Fibroblast of lung (primary cell): ENCODE measurements around the gene NRGN. TPM values are rescaled to one million over a fixed set of nuclear protein-coding genes. Genes with fewer than 3 reads are reported as not detected.

Experiments
- DNase-seq, 2 donors: peaks; one replicate each; pipeline versions ENCODE4 v3.0.0 to v3.0.0-alpha.2; 2010; ENCODE audit warnings: low read depth in 2 of 2
- H2AFZ ChIP-seq: 2 replicates; pipeline ENCODE4 v1.5.1; 2012; ENCODE audit warnings: low read length, control low read depth, inconsistent platforms
- H3K27ac ChIP-seq: 2 replicates; pipeline ENCODE4 v1.5.1; 2011; ENCODE audit warnings: low read length, control low read depth; ENCODE audit not compliant: insufficient read depth
- H3K27me3 ChIP-seq: 2 replicates; pipeline ENCODE4 v1.5.1; 2011; ENCODE audit warnings: mild to moderate bottlenecking, low read length; ENCODE audit not compliant: control insufficient read depth, insufficient read depth
- H3K36me3 ChIP-seq: 2 replicates; pipeline ENCODE4 v1.5.1; 2011; ENCODE audit warnings: low read length; ENCODE audit not compliant: control insufficient read depth, insufficient read depth
- H3K4me1 ChIP-seq: 2 replicates; pipeline ENCODE4 v1.5.1; 2011; ENCODE audit warnings: low read length; ENCODE audit not compliant: control insufficient read depth, insufficient read depth; ENCODE audit errors: extremely low read depth
- H3K4me2 ChIP-seq: 2 replicates; pipeline ENCODE4 v1.5.1; 2011; ENCODE audit warnings: low read length, control low read depth; ENCODE audit not compliant: insufficient read depth; ENCODE audit errors: extremely low read depth
- H3K4me3 ChIP-seq, 4 experiments: fragments of 200-600 bp in 1 of 4; sonication (generic) in 1 of 4; replicated peaks in 1 of 4; 2 replicates each; pipeline ENCODE4 v1.5.1; 2011 to 2016; ENCODE audit warnings: low read length in 4 of 4, low read depth in 3 of 4, mild to moderate bottlenecking in 3 of 4, control low read depth in 2 of 4, inconsistent platforms in 1 of 4, mixed read lengths in 1 of 4; ENCODE audit not compliant: insufficient read depth in 1 of 4; ENCODE audit errors: control extremely low read depth in 1 of 4
- H3K79me2 ChIP-seq: 2 replicates; pipeline ENCODE4 v1.5.1; 2012; ENCODE audit warnings: mild to moderate bottlenecking, low read length, inconsistent platforms; ENCODE audit not compliant: control insufficient read depth, insufficient read depth
- H3K9ac ChIP-seq: 2 replicates; pipeline ENCODE4 v1.5.1; 2011; ENCODE audit warnings: mild to moderate bottlenecking, low read length, control low read depth; ENCODE audit not compliant: insufficient read depth
- H3K9me3 ChIP-seq: 2 replicates; pipeline ENCODE4 v1.5.1; 2012; ENCODE audit warnings: low read depth, low read length; ENCODE audit not compliant: control insufficient read depth, insufficient read depth
- H4K20me1 ChIP-seq: 2 replicates; pipeline ENCODE4 v1.5.1; 2011; ENCODE audit warnings: low read length; ENCODE audit not compliant: control insufficient read depth, insufficient read depth; ENCODE audit errors: extremely low read depth
- EZH2 ChIP-seq: IDR thresholded peaks from 2 replicates; pipeline ENCODE4 v1.5.1; 2012; ENCODE audit warnings: low read length, control low read depth, mild to moderate bottlenecking; ENCODE audit errors: missing control alignments
- polyA plus RNA-seq, 2 donors: library from polyadenylated mRNA; depleted of rRNA in 1 of 2; stranded (reverse) in 1 of 2; unstranded in 1 of 2; fragments of >200 nt; gene quantifications; 2 replicates each; pipeline ENCODE4 v1.2.1, GENCODE V29; 2011 to 2012; ENCODE audit warnings: missing spikeins in 1 of 2
- total RNA-seq: library from RNA; depleted of rRNA; stranded (reverse); fragments of >200 nt; gene quantifications from 2 replicates; pipeline ENCODE4 v1.2.1, GENCODE V29; 2014
- TF ChIP-seq, protein P1 (sequence below), 2 donors: IDR thresholded peaks in 1 of 2; conservative IDR thresholded peaks in 1 of 2; 1 replicate in 1 of 2; 2 replicates in 1 of 2; pipeline ENCODE4 v1.5.1; 2011 to 2012; ENCODE audit warnings: low read length in 2 of 2, control low read depth in 1 of 2, inconsistent platforms in 1 of 2, low read depth in 1 of 2, mild to moderate bottlenecking in 1 of 2

Gene NRGN
- total and polyA plus RNA-seq, 2 donors (not counting 1 experiment from before 2014, with no cell fraction given), result 0.17 to 4.9 TPM

DNA sequence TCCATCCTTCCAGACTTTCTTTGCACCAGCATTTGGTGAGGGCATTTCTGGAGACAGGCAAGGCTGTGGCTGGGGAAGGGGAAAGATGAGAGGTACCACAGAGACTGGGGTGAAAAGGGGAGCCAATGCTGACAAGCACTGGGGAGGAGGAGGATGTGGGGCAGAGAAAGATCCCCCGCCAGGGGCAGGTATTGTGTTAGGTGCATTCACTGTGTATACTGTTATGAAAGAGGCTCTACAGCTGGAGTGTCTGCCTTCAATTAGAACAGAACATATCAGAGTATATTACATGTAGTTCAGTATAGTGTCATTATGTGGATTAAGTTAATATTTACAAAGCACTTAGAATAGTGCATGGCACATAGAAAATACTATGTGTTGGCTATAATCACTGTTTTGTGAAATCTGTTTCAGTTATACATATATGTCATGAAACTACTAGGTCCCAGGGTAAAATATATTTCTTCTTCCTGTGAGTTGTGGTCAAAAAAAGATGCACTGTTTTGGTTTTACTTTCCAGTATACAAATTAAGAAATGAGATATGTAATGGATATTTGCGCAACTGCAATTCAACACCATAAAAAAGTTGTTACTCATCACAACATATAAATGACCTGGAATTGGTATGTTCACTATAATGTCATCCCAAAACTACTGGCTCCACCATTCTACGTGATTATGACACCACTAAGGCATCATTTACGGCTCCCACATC, 52.0 kb downstream of the NRGN start:
- Histone ChIP-seq H2AFZ (no peak overlapping the region), H3K4me2 (no peak overlapping the region), H3K36me3 (no peaks in the 10 kb centered on the region), H3K4me3 (no peak overlapping the region), H3K27me3 (no peaks in the 10 kb centered on the region), H3K27ac (no peak overlapping the region), H3K4me1 (peaks cover 3% of the 10 kb centered on the region), H3K9me3 (no peaks in the 10 kb centered on the region), H3K79me2 (peaks cover 61% of the 10 kb centered on the region), H4K20me1 (peaks cover 1% of the 10 kb centered on the region), H3K9ac (no peak overlapping the region)
- no peak for TF ChIP-seq EZH2
- TF ChIP-seq, protein P1, sequence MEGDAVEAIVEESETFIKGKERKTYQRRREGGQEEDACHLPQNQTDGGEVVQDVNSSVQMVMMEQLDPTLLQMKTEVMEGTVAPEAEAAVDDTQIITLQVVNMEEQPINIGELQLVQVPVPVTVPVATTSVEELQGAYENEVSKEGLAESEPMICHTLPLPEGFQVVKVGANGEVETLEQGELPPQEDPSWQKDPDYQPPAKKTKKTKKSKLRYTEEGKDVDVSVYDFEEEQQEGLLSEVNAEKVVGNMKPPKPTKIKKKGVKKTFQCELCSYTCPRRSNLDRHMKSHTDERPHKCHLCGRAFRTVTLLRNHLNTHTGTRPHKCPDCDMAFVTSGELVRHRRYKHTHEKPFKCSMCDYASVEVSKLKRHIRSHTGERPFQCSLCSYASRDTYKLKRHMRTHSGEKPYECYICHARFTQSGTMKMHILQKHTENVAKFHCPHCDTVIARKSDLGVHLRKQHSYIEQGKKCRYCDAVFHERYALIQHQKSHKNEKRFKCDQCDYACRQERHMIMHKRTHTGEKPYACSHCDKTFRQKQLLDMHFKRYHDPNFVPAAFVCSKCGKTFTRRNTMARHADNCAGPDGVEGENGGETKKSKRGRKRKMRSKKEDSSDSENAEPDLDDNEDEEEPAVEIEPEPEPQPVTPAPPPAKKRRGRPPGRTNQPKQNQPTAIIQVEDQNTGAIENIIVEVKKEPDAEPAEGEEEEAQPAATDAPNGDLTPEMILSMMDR (conservative IDR thresholded peaks at IDR 0.05 in 1 of 2, IDR thresholded peaks at IDR 0.05 in 1 of 2; ENCODE audit: low read depth in 1 of 2, low read length in 2 of 2), result no peak
- peak in 1 of 2 donors; percentile 40 for DNase-seq

DNA sequence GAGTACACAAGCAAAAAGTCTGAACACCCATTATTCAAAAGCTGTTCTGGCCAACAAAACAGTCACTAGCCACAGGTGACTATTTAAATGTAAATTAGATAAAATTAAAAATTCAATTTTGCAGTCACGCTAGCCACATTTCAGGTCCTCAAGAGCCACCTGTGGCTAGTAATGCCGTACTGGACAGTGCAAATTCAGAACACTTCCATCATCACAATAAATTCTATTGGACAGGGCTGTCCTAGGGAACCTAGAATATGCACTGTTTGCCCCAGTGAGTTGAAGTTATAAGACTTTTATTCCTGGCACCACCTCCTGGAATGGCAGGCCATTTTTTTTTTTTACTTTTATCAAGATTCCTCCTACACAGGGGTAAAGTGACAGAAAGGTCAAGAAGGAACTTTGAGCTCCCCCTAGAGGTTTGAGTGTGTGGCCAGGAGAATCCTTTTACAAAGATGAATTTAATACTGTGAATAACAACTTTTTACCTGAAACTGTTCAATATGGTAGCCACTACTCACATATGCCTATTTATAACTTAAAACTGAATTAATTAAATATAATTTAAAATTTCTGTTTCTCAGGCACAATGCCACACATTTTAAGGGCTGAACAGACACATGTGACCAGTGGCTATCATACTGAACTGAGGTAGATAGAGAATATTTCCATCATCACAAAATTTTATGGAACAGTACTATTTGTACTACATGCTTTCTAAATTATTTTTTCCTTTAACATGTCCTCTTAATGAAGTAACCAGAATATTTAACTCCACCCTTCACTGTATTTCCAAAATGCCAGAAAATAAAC, 53.9 kb downstream of the NRGN start:
- Histone ChIP-seq H3K4me1 (peaks cover 3% of the 10 kb centered on the region), H3K9ac (no peak overlapping the region), H3K4me3 (no peak overlapping the region), H4K20me1 (peaks cover 1% of the 10 kb centered on the region), H3K4me2 (no peak overlapping the region), H3K27ac (no peak overlapping the region), H3K27me3 (no peaks in the 10 kb centered on the region), H3K79me2 (peaks cover 75% of the 10 kb centered on the region), H3K9me3 (no peaks in the 10 kb centered on the region), H2AFZ (no peak overlapping the region), H3K36me3 (no peaks in the 10 kb centered on the region)
- DNase-seq, result peak; percentile 35 to 62
- no peak for TF ChIP-seq EZH2
- TF ChIP-seq, protein P1 (conservative IDR thresholded peaks at IDR 0.05 in 1 of 2, IDR thresholded peaks at IDR 0.05 in 1 of 2; ENCODE audit: low read depth in 1 of 2, low read length in 2 of 2), result peak; percentile 61 to 80

DNA sequence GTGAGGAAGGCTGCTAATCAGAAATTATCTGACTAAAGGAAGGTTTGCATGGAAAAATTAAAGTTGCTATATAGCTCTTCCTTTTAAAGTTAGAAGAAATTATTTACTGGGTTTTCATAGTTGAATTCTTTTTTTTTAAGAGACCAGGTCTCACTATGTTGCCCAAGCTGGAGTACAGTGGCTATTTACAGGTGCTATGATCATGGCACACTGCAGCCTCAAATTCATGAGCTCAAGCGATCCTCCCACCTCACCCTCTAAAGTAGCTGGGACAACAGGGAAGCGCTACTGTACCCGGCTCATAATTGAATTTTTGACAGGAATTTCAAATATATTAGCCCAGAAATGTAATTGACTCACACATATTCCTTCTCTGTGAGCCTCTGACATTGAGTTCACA, 56.6 kb downstream of the NRGN start:
- no peak overlapping the region for H3K9ac ChIP-seq
- peaks cover 77% of the 10 kb centered on the region for H3K79me2 ChIP-seq
- no peaks in the 10 kb centered on the region for H3K9me3 ChIP-seq
- H4K20me1 ChIP-seq, result peaks cover 1% of the 10 kb centered on the region
- no peaks in the 10 kb centered on the region for H3K36me3 ChIP-seq
- H3K4me2 ChIP-seq, result no peak overlapping the region
- TF ChIP-seq, protein P1 (conservative IDR thresholded peaks at IDR 0.05 in 1 of 2, IDR thresholded peaks at IDR 0.05 in 1 of 2; ENCODE audit: low read depth in 1 of 2, low read length in 2 of 2), result no peak
- TF ChIP-seq EZH2, result no peak
- H3K4me1 ChIP-seq, result peaks cover 8% of the 10 kb centered on the region
- H2AFZ ChIP-seq, result no peak overlapping the region
- no peak overlapping the region for H3K4me3 ChIP-seq
- H3K27me3 ChIP-seq, result no peaks in the 10 kb centered on the region
- no peak for DNase-seq
- H3K27ac ChIP-seq, result no peak overlapping the region
